Breast epithelium (tissue), 4 donors: ENCODE data around the gene ABL1. TPM values are rescaled to one million over a fixed set of nuclear protein-coding genes. Genes with fewer than 3 reads are reported as not detected.

ENCODE experiments used
- DNase-seq, 2 donors: peaks; one replicate each; pipeline ENCODE4 v3.0.0-alpha.2; 2019; ENCODE audit warnings: low spot score in 2 of 2
- H3K27ac ChIP-seq, 2 donors: fragments of 200-600 bp; sonication (generic) in 1 of 2; one replicate each; pipeline ENCODE4 v1.5.1; 2016 to 2019; ENCODE audit warnings: mild to moderate bottlenecking in 1 of 2
- H3K27me3 ChIP-seq, 2 donors: fragments of 200-600 bp; sonication (generic) in 1 of 2; one replicate each; pipeline versions ENCODE4 v1.5.1 to v1.6.0; 2017 to 2019; ENCODE audit warnings: control low read depth in 1 of 2, mild to moderate bottlenecking in 1 of 2
- H3K36me3 ChIP-seq: fragments of 200-600 bp; one replicate; pipeline ENCODE4 v1.5.1; 2019
- H3K4me1 ChIP-seq, 2 donors: fragments of 200-600 bp; sonication (generic); one replicate each; pipeline ENCODE4 v1.5.1; 2016 to 2019; ENCODE audit warnings: control low read depth in 1 of 2
- H3K4me3 ChIP-seq, 3 donors: fragments of 200-600 bp; sonication (generic); 1 replicate in 2 of 3; 2 replicates in 1 of 3; pipeline ENCODE4 v1.5.1; 2016 to 2019; ENCODE audit warnings: mild to moderate bottlenecking in 3 of 3, moderate library complexity in 2 of 3
- H3K9me3 ChIP-seq, 2 donors: fragments of 200-600 bp; sonication (generic) in 1 of 2; one replicate each; pipeline ENCODE4 v1.5.1; 2016 to 2019; ENCODE audit warnings: control low read depth in 1 of 2
- CTCF ChIP-seq, 3 donors: fragments of 450-650 bp; IDR thresholded peaks; one replicate each; pipeline ENCODE4 v1.5.1; 2016 to 2017; ENCODE audit warnings: antibody characterized with exemption in 3 of 3, mild to moderate bottlenecking in 3 of 3, moderate library complexity in 3 of 3
- POLR2A ChIP-seq: fragments of 450-650 bp; IDR thresholded peaks from one replicate; pipeline ENCODE4 v1.6.1; 2016; ENCODE audit warnings: antibody characterized with exemption, mild to moderate bottlenecking, moderate library complexity
- POLR2AphosphoS5 ChIP-seq, 3 donors: sonication (generic); formaldehyde crosslinking; IDR thresholded peaks; one replicate each; pipeline ENCODE4 v1.6.1; 2017; ENCODE audit warnings: antibody characterized with exemption in 3 of 3
- intact Hi-C: fragments of 100-400 bp; cut with DNase I; formaldehyde crosslinking; loops from one replicate; pipeline ENCODE4 v1.15.1; 2023; ENCODE audit warnings: low total_unique reads
- total RNA-seq, 3 donors: library from RNA; depleted of rRNA; stranded (reverse); fragments of >200 nt; gene quantifications; one replicate each; pipeline ENCODE4 v1.1.0, GENCODE V29; 2016

Gene ABL1
- total RNA-seq, 3 donors from 2014 or later = 43.6 to 72.8 (median 67.4) TPM

- no peak for TF ChIP-seq POLR2AphosphoS5 (IDR thresholded peaks at IDR 0.05)
- TF ChIP-seq POLR2A = no peak
- TF ChIP-seq CTCF (IDR thresholded peaks at IDR 0.05) = no peak
- H3K9me3 ChIP-seq = no peaks in the 10 kb centered on the region
- H3K4me3 ChIP-seq = no peak overlapping the region
- H3K27ac ChIP-seq = no peak overlapping the region
- no peak for DNase-seq
- peaks cover 4 to 35% of the 10 kb centered on the region in 2 donors for H3K27me3 ChIP-seq
- intact Hi-C loops = no loop called here
- no peaks in the 10 kb centered on the region for H3K36me3 ChIP-seq
- peaks cover 0 to 6% of the 10 kb centered on the region in 2 donors for H3K4me1 ChIP-seq
Observed at GRCh38 chr9:130930804-130931349, 95.8 kb downstream of the ABL1 start.

GRCh38 chr9:130931508-130932254, 96.6 kb downstream of the ABL1 start:
- DNase-seq = no peak
- no peaks in the 10 kb centered on the region for H3K36me3 ChIP-seq
- TF ChIP-seq POLR2A (no peak), CTCF (IDR thresholded peaks at IDR 0.05) (no peak), POLR2AphosphoS5 (IDR thresholded peaks at IDR 0.05) (no peak)
- no peak overlapping the region for H3K27ac ChIP-seq
- H3K4me3 ChIP-seq = no peak overlapping the region
- peaks cover 0 to 6% of the 10 kb centered on the region in 2 donors for H3K4me1 ChIP-seq
- H3K9me3 ChIP-seq = no peaks in the 10 kb centered on the region
- H3K27me3 ChIP-seq = peaks cover 4 to 40% of the 10 kb centered on the region in 2 donors
- intact Hi-C loops = no loop called here

DNA sequence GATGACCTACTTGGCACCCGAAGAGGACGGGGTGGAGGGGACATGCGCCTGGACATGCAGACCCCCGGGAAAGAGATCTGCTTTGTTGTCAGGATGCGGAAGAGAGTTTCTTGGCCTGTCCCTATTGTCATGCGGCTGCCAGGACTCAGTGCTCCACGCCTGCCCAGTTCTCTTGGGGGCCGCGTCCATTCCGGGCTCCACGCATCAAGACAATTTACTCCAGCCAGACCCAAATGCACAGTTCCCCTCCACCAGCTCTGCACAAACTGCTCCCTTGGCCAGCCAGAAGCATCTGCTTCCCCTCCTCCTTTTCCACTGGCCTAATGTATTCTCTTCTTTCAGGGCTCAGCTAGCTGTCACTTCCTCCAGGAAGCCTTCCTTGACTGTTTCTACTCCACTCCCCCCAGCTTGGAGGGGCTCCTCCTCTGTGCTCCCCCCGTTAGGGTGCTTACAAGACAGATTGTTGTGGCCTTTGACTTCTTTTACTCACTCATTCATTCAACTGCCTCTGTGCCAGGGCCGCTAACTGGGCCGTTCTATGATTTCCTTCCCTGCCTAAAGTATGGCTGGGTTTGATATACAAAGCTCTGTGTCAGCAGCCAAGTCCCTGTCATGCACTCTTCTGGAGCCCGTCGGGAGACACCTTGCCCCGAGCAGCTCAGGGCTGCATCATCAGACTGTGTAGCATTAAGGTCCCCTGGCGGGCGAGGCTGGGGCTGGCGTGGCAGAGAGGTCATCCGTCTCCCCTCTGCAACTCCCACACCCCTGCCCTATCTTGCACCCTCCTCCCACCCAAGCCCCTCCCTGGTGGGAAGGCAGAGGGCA, 97.4 kb downstream of the ABL1 start:
- peaks cover 0 to 6% of the 10 kb centered on the region in 2 donors for H3K4me1 ChIP-seq
- H3K27me3 ChIP-seq = peaks cover 4 to 48% of the 10 kb centered on the region in 2 donors
- H3K9me3 ChIP-seq = no peaks in the 10 kb centered on the region
- TF ChIP-seq POLR2A = no peak
- TF ChIP-seq CTCF (IDR thresholded peaks at IDR 0.05) = no peak
- no peak for TF ChIP-seq POLR2AphosphoS5 (IDR thresholded peaks at IDR 0.05)
- no peaks in the 10 kb centered on the region for H3K36me3 ChIP-seq
- intact Hi-C loops = no loop called here
- no peak overlapping the region for H3K4me3 ChIP-seq
- H3K27ac ChIP-seq = no peak overlapping the region
- no peak for DNase-seq

GRCh38 chr9:130933114-130934046, 98.3 kb downstream of the ABL1 start:
- peaks cover 4 to 57% of the 10 kb centered on the region in 2 donors for H3K27me3 ChIP-seq
- no peaks in the 10 kb centered on the region for H3K36me3 ChIP-seq
- H3K27ac ChIP-seq = no peak overlapping the region
- TF ChIP-seq CTCF (IDR thresholded peaks at IDR 0.05) (no peak), POLR2AphosphoS5 (IDR thresholded peaks at IDR 0.05) (no peak), POLR2A (no peak)
- no peak for DNase-seq
- peaks cover 3 to 9% of the 10 kb centered on the region in 2 donors for H3K4me1 ChIP-seq
- H3K9me3 ChIP-seq = no peaks in the 10 kb centered on the region
- intact Hi-C loops = no loop called here
- no peak overlapping the region for H3K4me3 ChIP-seq
